ENCODE measurements around the gene DNAJC17. TPM values are rescaled to one million over a fixed set of nuclear protein-coding genes. Genes with fewer than 3 reads are reported as not detected.

DNAJC17 gene
- total RNA-seq, 1 experiment from 2014 or later = 36.1 TPM

DNA sequence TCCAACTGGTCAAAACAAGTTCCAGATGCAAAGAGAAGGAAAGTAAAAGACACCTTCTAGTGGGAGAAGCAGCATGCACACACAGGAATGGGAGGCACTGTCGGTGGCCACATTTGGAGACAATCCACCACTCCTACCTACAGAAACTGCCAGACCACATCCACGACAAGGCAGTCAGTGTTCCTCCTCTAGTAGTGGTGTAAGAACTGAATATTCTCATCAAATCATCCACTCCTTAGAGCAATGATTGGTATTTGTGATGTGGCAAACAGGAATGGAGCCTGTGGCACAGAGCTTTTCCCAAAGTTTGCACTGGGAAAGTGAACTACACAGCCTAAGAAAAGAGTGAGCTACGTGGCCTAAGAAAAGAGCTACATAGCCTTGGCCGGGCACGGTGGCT is 31.5 kb upstream of the DNAJC17 start:
- H3K9me2 ChIP-seq (ENCODE audit: insufficient read depth) = no peaks in the 10 kb centered on the region
- intact Hi-C loops (cut with micrococcal nuclease) = no loop called here
- H3K36me3 ChIP-seq (ENCODE audit: control insufficient read depth in 1 of 2, insufficient read depth in 2 of 2, low read length in 2 of 2) = 0 out of 4 replicates have a peak, but pooled peaks cover 0 to 4% of the 10 kb centered on the region in 2 experiments
- CTCF ChIA-PET = interaction anchor here (2.0 kb wide), 1 partner anchor 21 kb away, joined by 6 read pairs; no protein-coding TSS in a partner anchor
- H3K79me2 ChIP-seq (ENCODE audit: insufficient read depth, low read length) = 0 out of 2 replicates have a peak, but pooled peaks cover 5% of the 10 kb centered on the region
- BruUV-seq (replicated peaks) = no TSS peak
- H3K4me2 ChIP-seq (ENCODE audit: low read length) = no peak overlapping the region
- no peak overlapping the region for H2AFZ ChIP-seq (ENCODE audit: low read depth, low read length, poor library complexity, severe bottlenecking)
- H3K4me1 ChIP-seq (ENCODE audit: control insufficient read depth in 1 of 2, insufficient read depth in 2 of 2, low read length in 2 of 2) = peaks cover 33 to 41% of the 10 kb centered on the region in 2 experiments
- H3K4me3 ChIP-seq (replicated peaks in 1 of 2; ENCODE audit: low read depth in 1 of 2, low read length in 2 of 2) = no peak overlapping the region
- no peaks in the 10 kb centered on the region for H3K27me3 ChIP-seq (ENCODE audit: insufficient read depth, low read length)
- TF ChIP-seq, protein P1, sequence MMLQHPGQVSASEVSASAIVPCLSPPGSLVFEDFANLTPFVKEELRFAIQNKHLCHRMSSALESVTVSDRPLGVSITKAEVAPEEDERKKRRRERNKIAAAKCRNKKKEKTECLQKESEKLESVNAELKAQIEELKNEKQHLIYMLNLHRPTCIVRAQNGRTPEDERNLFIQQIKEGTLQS (IDR thresholded peaks at IDR 0.05) = no peak
- no peak for TF ChIP-seq CBX3 (IDR thresholded peaks at IDR 0.05; ENCODE audit: low read depth)
- no peak for TF ChIP-seq SIN3A (IDR thresholded peaks at IDR 0.05; ENCODE audit: low read depth)
- DNase-seq (ENCODE audit: low read depth, low spot score) (no peak), ATAC-seq (no peak)
- no peak overlapping the region for H3K9ac ChIP-seq (ENCODE audit: low read length)
- no peak overlapping the region for H3K27ac ChIP-seq (ENCODE audit: low read depth, low read length)
- RAD21 ChIA-PET (ENCODE audit: low non-redundant PET in 1 of 2, low total read pairs in 2 of 2, uncharacterized antibody in 2 of 2, unreplicated experiment in 2 of 2) = no interaction called here
- no peaks in the 10 kb centered on the region for H3K9me3 ChIP-seq (ENCODE audit: control insufficient read depth in 1 of 2, insufficient read depth in 1 of 2, low read depth in 1 of 2, low read length in 2 of 2)
- no peaks in the 10 kb centered on the region for H4K20me1 ChIP-seq (ENCODE audit: insufficient read depth)
- POLR2A ChIA-PET = interaction anchor here (1.0 kb wide), 1 partner anchor 8 kb away, joined by 3 read pairs; no protein-coding TSS in a partner anchor

DNA sequence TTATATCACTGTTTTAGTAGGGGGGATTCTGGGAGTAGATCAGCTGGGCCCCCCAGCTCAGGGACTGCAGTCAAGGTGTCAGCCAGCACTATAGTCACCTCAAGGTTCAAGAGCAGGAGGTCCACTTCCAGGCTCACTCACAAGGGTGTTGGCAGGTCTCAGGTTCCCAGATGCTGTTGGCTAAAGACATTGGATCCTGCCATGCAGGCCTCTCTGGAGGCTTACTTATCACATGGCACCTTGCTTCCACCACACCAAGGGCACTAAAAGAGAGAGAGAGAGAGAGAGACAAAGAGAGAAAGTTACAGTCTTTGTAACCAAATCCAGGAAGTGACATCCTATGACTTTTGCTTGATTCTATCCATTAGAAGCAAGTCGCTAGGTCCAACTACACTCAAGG is 28.7 kb upstream of the DNAJC17 start:
- ATAC-seq (no peak), DNase-seq (ENCODE audit: low read depth, low spot score) (no peak)
- ChIA-PET RAD21 (ENCODE audit: low non-redundant PET in 1 of 2, low total read pairs in 2 of 2, uncharacterized antibody in 2 of 2, unreplicated experiment in 2 of 2) (no interaction called here), POLR2A (no interaction called here), CTCF (no interaction called here)
- peak overlapping the region; percentile 52 for H3K27ac ChIP-seq (ENCODE audit: low read depth, low read length)
- no peaks in the 10 kb centered on the region for H3K27me3 ChIP-seq (ENCODE audit: insufficient read depth, low read length)
- no peak overlapping the region for H3K4me3 ChIP-seq (replicated peaks in 1 of 2; ENCODE audit: low read depth in 1 of 2, low read length in 2 of 2)
- H3K9ac ChIP-seq (ENCODE audit: low read length) = no peak overlapping the region
- H3K4me2 ChIP-seq (ENCODE audit: low read length) = peak overlapping the region; percentile 30
- no peaks in the 10 kb centered on the region for H3K9me2 ChIP-seq (ENCODE audit: insufficient read depth)
- no peaks in the 10 kb centered on the region for H3K9me3 ChIP-seq (ENCODE audit: control insufficient read depth in 1 of 2, insufficient read depth in 1 of 2, low read depth in 1 of 2, low read length in 2 of 2)
- peaks cover 32 to 41% of the 10 kb centered on the region in 2 experiments for H3K4me1 ChIP-seq (ENCODE audit: control insufficient read depth in 1 of 2, insufficient read depth in 2 of 2, low read length in 2 of 2)
- BruUV-seq (replicated peaks) = no TSS peak
- H3K36me3 ChIP-seq (ENCODE audit: control insufficient read depth in 1 of 2, insufficient read depth in 2 of 2, low read length in 2 of 2) = no peaks in the 10 kb centered on the region
- no peaks in the 10 kb centered on the region for H3K79me2 ChIP-seq (ENCODE audit: insufficient read depth, low read length)
- intact Hi-C loops (cut with micrococcal nuclease) = no loop called here
- H2AFZ ChIP-seq (ENCODE audit: low read depth, low read length, poor library complexity, severe bottlenecking) = no peak overlapping the region
- no peaks in the 10 kb centered on the region for H4K20me1 ChIP-seq (ENCODE audit: insufficient read depth)
- TF ChIP-seq, protein P1 (IDR thresholded peaks at IDR 0.05) = no peak
- TF ChIP-seq CBX3 (IDR thresholded peaks at IDR 0.05; ENCODE audit: low read depth) = no peak
- no peak for TF ChIP-seq TCF7L2 (IDR thresholded peaks at IDR 0.05; ENCODE audit: borderline replicate concordance, extremely low read depth, insufficient read depth, insufficient read length)
- TF ChIP-seq EZH2phosphoT487 (IDR thresholded peaks at IDR 0.05; ENCODE audit: borderline replicate concordance) = no peak
- TF ChIP-seq YY1 (IDR thresholded peaks at IDR 0.05; ENCODE audit: extremely low read depth, insufficient replicate concordance, low read depth, low read length) = no peak
- no peak for TF ChIP-seq POLR2AphosphoS5 (IDR thresholded peaks at IDR 0.05; ENCODE audit: low read depth, low read length)
- no peak for TF ChIP-seq RAD21 (IDR thresholded peaks at IDR 0.05; ENCODE audit: low read depth)
- no peak for TF ChIP-seq ZNF274 (IDR thresholded peaks at IDR 0.05; ENCODE audit: low read depth, low read length)
- no peak for TF ChIP-seq FOSL1 (IDR thresholded peaks at IDR 0.05; ENCODE audit: low read depth)
- no peak for TF ChIP-seq ZFX (IDR thresholded peaks at IDR 0.05)
- TF ChIP-seq POLR2A (IDR thresholded peaks at IDR 0.05; ENCODE audit: borderline replicate concordance, extremely low read depth, insufficient read depth, insufficient read length) = no peak
- TF ChIP-seq, protein P2, sequence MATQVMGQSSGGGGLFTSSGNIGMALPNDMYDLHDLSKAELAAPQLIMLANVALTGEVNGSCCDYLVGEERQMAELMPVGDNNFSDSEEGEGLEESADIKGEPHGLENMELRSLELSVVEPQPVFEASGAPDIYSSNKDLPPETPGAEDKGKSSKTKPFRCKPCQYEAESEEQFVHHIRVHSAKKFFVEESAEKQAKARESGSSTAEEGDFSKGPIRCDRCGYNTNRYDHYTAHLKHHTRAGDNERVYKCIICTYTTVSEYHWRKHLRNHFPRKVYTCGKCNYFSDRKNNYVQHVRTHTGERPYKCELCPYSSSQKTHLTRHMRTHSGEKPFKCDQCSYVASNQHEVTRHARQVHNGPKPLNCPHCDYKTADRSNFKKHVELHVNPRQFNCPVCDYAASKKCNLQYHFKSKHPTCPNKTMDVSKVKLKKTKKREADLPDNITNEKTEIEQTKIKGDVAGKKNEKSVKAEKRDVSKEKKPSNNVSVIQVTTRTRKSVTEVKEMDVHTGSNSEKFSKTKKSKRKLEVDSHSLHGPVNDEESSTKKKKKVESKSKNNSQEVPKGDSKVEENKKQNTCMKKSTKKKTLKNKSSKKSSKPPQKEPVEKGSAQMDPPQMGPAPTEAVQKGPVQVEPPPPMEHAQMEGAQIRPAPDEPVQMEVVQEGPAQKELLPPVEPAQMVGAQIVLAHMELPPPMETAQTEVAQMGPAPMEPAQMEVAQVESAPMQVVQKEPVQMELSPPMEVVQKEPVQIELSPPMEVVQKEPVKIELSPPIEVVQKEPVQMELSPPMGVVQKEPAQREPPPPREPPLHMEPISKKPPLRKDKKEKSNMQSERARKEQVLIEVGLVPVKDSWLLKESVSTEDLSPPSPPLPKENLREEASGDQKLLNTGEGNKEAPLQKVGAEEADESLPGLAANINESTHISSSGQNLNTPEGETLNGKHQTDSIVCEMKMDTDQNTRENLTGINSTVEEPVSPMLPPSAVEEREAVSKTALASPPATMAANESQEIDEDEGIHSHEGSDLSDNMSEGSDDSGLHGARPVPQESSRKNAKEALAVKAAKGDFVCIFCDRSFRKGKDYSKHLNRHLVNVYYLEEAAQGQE (IDR thresholded peaks at IDR 0.05; ENCODE audit: low read depth) = no peak
- TF ChIP-seq, protein P3, sequence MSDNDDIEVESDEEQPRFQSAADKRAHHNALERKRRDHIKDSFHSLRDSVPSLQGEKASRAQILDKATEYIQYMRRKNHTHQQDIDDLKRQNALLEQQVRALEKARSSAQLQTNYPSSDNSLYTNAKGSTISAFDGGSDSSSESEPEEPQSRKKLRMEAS (IDR thresholded peaks at IDR 0.05) = no peak
- TF ChIP-seq CEBPB (IDR thresholded peaks at IDR 0.05; ENCODE audit: low read depth) = no peak

Measured in HCT116 (cell line).